HG03521 (cell line): ENCODE data around the gene POLQ.
"Not testable (repeated sequence)": the region's sequence is repeated elsewhere in the genome, so short reads cannot be mapped to it uniquely, and the experiment has no call there.

ENCODE experiments used
- ATAC-seq: cut with Tn5 transposase; IDR thresholded peaks from one replicate; pipeline ENCODE4 v1.9.1; 2021; ENCODE audit warnings: mild to moderate bottlenecking, moderate library complexity; ENCODE audit not compliant: unreplicated experiment

The POLQ gene

GRCh38 chr3:121430664-121431215 lies 115.0 kb downstream of the POLQ start:
- ATAC-seq, result no peak

GRCh38 chr3:121424549-121424948 lies 121.2 kb downstream of the POLQ start:
- ATAC-seq, result no peak

- no peak for ATAC-seq
Observed at GRCh38 chr3:121418182-121418581, 127.6 kb downstream of the POLQ start.

GRCh38 chr3:121414924-121415323 lies 130.9 kb downstream of the POLQ start:
- ATAC-seq, result no peak

GRCh38 chr3:121411523-121411922 lies 134.3 kb downstream of the POLQ start:
- ATAC-seq, result no peak

- no peak for ATAC-seq
Observed at GRCh38 chr3:121405631-121406030, 140.2 kb downstream of the POLQ start.

- no peak for ATAC-seq
Observed at GRCh38 chr3:121399820-121400219, 146.0 kb downstream of the POLQ start.

GRCh38 chr3:121398051-121398450 lies 147.7 kb downstream of the POLQ start:
- ATAC-seq, result not testable (repeated sequence)

GRCh38 chr3:121395967-121396366 lies 149.8 kb downstream of the POLQ start:
- not testable (repeated sequence) for ATAC-seq

GRCh38 chr3:121388308-121388707 lies 157.5 kb downstream of the POLQ start:
- ATAC-seq, result not testable (repeated sequence)
